BLaER1 treated with 17β-estradiol and CSF1 and Interleukin-3, amounts not matched to agents 10 nM and 100 nM (cell line): ENCODE measurements around the gene CABYR.

Experiments used
- H3K27ac ChIP-seq, 11 experiments: shearing (Covaris generic); formaldehyde crosslinking; 2 replicates each; pipeline ENCODE4 v1.8.1; 2022
- H3K27me3 ChIP-seq, 11 experiments: shearing (Covaris generic); formaldehyde crosslinking; 2 replicates each; pipeline ENCODE4 v1.8.1; 2022
- H3K36me3 ChIP-seq, 11 experiments: shearing (Covaris generic); formaldehyde crosslinking; 2 replicates each; pipeline ENCODE4 v1.8.1; 2022
- H3K4me1 ChIP-seq, 10 experiments: shearing (Covaris generic); formaldehyde crosslinking; 2 replicates each; pipeline ENCODE4 v1.8.1; 2022
- H3K4me2 ChIP-seq, 11 experiments: shearing (Covaris generic); formaldehyde crosslinking; 2 replicates each; pipeline ENCODE4 v1.8.1; 2022
- H3K4me3 ChIP-seq, 10 experiments: shearing (Covaris generic); formaldehyde crosslinking; 2 replicates each; pipeline ENCODE4 v1.8.1; 2022
- H3K9ac ChIP-seq, 11 experiments: shearing (Covaris generic); formaldehyde crosslinking; 2 replicates each; pipeline ENCODE4 v1.8.1; 2022
- H3K9me3 ChIP-seq, 11 experiments: shearing (Covaris generic); formaldehyde crosslinking; replicated peaks in 1 of 11; 2 replicates each; pipeline ENCODE4 v1.8.1; 2022
- H4K20me1 ChIP-seq, 11 experiments: shearing (Covaris generic); formaldehyde crosslinking; 2 replicates each; pipeline ENCODE4 v1.8.1; 2022
- Cebpa-rat ChIP-seq, 11 experiments: shearing (Covaris generic); IDR thresholded peaks; 2 replicates each; pipeline ENCODE4 v1.8.1; 2022

Gene CABYR

DNA sequence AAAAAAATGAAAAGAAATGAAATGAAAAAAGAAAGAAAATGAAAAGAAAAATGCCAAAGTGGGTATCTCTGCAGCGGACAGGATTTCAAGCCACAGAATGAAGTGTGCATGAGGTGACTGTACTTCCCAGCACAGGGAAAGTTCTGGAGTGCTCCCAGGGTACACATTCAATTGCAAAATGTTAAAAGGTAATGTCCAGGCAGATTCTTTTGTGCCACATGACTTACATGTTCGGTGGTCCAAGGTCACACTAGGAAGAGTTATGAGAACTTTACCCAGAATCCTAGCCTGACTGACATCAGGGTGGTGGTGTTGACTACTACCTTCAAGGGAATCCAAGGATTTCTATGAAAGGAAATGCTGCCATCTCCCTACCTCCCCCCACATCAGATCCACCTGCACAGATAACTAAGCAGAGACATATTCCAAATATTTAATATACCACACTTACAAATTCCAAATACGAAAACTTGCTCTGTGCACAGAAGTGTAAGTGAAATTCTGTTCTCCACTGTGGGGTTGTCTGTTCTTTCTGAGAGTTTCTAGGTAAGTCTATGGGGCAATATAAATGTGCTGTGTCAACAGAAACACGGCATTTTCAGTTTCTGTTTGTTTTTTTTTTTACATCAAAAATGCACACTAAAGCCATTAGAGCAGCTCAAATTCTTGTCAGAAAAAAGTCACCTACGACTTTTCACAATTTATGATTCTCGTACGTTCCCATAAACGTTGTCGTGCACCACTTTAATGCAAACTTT lies 56.6 kb downstream of the CABYR start:
- Histone ChIP-seq H3K36me3 (no peaks in the 10 kb centered on the region), H3K4me2 (no peak overlapping the region), H3K9me3 (no peaks in the 10 kb centered on the region), H3K4me3 (no peak overlapping the region), H3K27ac (no peak overlapping the region), H3K9ac (no peak overlapping the region), H3K27me3 (no peaks in the 10 kb centered on the region), H3K4me1 (no peaks in the 10 kb centered on the region), H4K20me1 (no peaks in the 10 kb centered on the region; a peak in 1 of 22 replicates)
- no peak for TF ChIP-seq Cebpa-rat (IDR thresholded peaks at IDR 0.05)

DNA sequence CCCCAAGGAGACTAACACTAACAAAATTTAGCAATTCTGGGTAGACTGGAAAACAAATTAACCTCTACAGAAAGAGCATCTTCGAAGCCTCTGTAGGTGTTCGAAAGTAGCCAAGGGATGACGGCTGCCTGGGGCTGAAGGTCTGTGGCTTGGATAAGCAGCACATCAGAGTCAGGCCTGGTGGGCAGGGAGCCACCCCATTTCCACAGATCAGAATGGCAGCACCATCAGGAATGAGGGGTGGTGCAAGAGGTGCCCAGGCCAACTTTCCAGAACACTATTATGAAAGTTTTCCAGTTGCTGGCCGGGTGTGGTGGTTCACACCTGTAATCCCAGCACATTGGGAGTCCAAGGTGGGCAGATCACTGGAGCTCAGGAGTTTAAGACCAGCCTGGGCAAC lies 57.9 kb downstream of the CABYR start:
- H3K27ac ChIP-seq, result no peak overlapping the region
- H3K9ac ChIP-seq, result no peak overlapping the region
- H3K4me2 ChIP-seq, result no peak overlapping the region
- H3K4me3 ChIP-seq, result no peak overlapping the region
- TF ChIP-seq Cebpa-rat (IDR thresholded peaks at IDR 0.05), result no peak
- no peaks in the 10 kb centered on the region for H3K36me3 ChIP-seq
- no peaks in the 10 kb centered on the region for H3K4me1 ChIP-seq
- H3K27me3 ChIP-seq, result no peaks in the 10 kb centered on the region
- no peaks in the 10 kb centered on the region; a peak in 1 of 22 replicates for H4K20me1 ChIP-seq
- H3K9me3 ChIP-seq, result no peaks in the 10 kb centered on the region

DNA sequence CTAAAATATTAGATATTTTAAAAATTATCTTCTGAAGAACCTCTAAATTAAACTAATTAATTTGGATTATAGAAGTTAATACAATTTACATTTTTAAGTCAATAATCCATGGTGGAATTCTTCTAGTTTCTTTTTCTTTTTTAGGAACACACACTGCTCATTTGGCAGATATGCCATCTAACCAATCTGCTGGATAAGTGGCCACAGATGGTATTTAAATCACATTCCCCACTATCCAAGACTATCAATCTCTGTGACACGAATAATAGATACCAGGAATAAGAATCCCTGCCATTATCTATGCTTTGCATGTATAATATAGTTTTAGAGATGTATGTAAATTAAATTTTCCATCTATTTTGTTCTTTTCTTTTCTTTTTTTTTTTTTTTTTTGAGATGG lies 58.5 kb downstream of the CABYR start:
- H3K36me3 ChIP-seq, result no peaks in the 10 kb centered on the region
- no peak overlapping the region for H3K27ac ChIP-seq
- no peak for TF ChIP-seq Cebpa-rat (IDR thresholded peaks at IDR 0.05)
- H4K20me1 ChIP-seq, result no peaks in the 10 kb centered on the region; a peak in 1 of 22 replicates
- no peaks in the 10 kb centered on the region for H3K9me3 ChIP-seq
- H3K4me2 ChIP-seq, result no peak overlapping the region
- no peak overlapping the region for H3K9ac ChIP-seq
- H3K4me3 ChIP-seq, result no peak overlapping the region
- H3K27me3 ChIP-seq, result no peaks in the 10 kb centered on the region
- no peaks in the 10 kb centered on the region for H3K4me1 ChIP-seq

DNA sequence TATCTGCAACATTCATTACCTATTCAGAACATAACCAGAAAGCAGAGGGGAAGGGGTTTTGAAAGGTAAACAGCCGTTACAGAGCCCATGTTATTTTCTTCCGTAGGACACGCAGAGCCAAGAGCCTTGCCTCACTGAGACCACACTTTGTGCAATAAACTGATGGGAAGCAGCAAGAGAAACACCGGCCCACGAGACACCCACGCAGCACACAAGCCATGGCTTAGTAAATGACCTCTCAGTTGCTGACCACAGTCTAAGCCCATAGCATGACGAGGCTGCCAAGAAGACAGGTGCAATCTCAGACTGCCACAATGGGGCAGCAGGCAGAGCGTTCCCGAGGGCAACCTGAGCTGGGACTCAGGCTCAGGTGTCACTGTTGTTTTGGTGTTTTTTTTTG lies 59.6 kb downstream of the CABYR start:
- no peaks in the 10 kb centered on the region for H3K4me1 ChIP-seq
- no peaks in the 10 kb centered on the region for H3K36me3 ChIP-seq
- no peak overlapping the region for H3K4me2 ChIP-seq
- no peak overlapping the region for H3K9ac ChIP-seq
- H4K20me1 ChIP-seq, result no peaks in the 10 kb centered on the region; a peak in 1 of 22 replicates
- no peak overlapping the region for H3K27ac ChIP-seq
- no peak overlapping the region for H3K4me3 ChIP-seq
- H3K9me3 ChIP-seq, result no peaks in the 10 kb centered on the region
- no peaks in the 10 kb centered on the region for H3K27me3 ChIP-seq
- no peak for TF ChIP-seq Cebpa-rat (IDR thresholded peaks at IDR 0.05)

DNA sequence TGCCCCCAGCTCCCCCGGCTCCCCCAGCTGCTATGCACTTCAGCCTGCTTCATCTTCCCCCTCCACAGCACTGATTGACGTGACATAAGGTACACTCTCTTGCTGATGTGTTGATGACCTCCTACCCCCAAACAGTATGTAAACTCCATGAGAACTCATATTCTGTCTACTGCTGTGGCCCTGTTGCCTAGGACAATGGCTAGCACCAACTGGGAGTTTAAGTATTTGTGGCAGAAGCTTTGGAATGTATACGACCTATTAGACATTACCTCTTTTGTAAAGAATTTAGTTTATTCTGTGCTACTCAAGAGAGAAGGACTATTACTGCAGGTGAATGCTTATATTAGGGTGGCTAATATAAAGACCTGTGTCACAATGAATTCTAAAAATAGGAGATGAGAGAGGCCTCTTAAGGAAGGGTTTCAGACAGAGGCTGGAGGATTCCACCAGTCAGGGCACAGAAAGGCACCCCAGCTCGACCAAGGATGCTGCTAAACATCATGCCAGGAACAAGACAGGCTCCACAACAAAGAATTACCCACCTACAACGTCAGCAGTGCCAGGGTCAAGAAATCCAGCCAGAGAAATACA lies 60.6 kb downstream of the CABYR start:
- no peak overlapping the region for H3K27ac ChIP-seq
- H3K27me3 ChIP-seq, result no peaks in the 10 kb centered on the region
- no peaks in the 10 kb centered on the region for H3K9me3 ChIP-seq
- no peaks in the 10 kb centered on the region; a peak in 1 of 22 replicates for H4K20me1 ChIP-seq
- no peak for TF ChIP-seq Cebpa-rat (IDR thresholded peaks at IDR 0.05)
- no peaks in the 10 kb centered on the region for H3K4me1 ChIP-seq
- H3K4me3 ChIP-seq, result no peak overlapping the region
- H3K4me2 ChIP-seq, result no peak overlapping the region
- no peaks in the 10 kb centered on the region for H3K36me3 ChIP-seq
- no peak overlapping the region for H3K9ac ChIP-seq

DNA sequence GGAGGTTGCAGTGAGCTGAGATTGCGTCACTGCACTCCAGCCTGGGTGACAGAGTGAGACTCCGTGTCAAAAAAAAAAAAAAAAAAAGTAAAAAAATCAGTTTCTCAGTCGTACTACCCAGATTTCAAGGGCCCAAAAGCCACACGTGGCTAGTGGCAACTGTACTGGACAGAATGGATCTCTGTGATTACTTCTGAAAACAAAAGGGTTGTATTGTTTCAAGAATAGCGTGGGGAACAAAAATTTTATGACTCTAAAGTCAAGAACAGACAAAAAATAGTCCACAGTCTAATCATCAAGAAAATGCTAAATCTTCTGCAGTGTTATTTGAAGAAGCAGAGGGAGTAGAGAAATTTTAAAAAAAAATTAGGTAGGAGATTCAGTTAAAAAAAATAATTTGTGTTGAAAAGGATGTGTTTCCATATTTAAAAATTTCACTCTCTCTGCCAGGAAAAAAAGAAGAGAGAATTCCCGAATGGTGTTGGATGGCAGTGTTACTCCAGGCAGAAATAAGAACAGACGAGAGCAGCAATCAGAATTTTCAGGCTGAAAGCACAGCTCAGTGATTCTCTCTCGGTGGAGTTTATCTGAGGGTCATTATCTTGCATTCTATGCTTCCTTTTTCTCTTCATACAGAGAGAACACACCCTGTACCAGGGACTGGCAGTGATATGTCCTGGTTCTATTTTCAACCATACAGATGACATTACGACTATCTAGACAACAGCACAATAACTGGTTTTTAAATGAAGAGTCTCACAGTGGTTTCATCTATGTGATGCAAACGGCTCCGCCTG lies 61.8 kb downstream of the CABYR start:
- H3K36me3 ChIP-seq, result no peaks in the 10 kb centered on the region
- no peak for TF ChIP-seq Cebpa-rat (IDR thresholded peaks at IDR 0.05)
- no peaks in the 10 kb centered on the region for H3K27me3 ChIP-seq
- H3K27ac ChIP-seq, result no peak overlapping the region
- H3K4me1 ChIP-seq, result no peaks in the 10 kb centered on the region
- no peak overlapping the region for H3K9ac ChIP-seq
- H4K20me1 ChIP-seq, result no peaks in the 10 kb centered on the region; a peak in 1 of 22 replicates
- H3K4me2 ChIP-seq, result no peak overlapping the region
- no peak overlapping the region for H3K4me3 ChIP-seq
- H3K9me3 ChIP-seq, result no peaks in the 10 kb centered on the region

DNA sequence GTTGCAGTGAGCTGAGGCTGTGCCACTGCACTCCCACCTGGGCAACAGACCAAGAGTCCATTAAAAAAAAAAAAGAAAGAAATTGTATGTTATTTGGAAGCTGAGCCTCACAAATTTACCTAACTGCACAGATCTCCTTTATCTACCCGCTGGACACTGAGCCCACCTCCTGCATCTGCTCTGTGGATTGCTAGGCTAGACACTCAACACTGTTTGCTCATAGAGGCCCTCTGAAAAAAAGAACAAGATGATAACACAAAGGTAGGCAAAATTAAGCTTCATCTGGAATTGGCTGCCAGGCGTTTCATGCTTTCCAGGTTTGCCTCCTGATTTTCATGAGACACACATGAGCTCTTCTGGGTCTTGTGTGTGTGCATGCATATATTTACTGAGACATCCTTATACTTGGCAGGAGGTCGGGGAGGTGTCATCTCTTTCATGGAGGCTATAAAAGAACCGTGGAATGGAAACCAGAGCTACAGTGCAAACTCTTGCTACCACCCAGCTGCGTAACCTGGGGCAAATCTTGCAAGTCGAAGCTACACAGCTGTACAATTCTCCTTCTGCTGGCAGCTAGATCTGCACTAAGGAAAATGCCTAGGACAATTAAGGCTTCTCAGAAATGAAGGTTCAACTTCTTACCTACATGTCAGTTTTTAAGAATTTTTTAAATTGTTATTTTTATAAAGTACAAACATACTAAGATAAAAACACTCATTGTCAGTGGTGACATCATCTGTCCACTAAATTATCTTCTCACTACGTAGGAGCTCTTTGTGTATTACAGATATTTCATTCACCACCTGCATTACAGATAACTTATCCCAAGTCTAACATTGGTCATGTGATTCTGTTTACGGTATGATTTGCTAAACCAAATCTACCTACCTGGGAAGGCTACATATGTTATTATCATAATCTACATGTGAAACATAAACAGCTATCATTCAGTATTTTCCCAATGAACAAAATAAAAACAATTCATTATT lies 63.1 kb downstream of the CABYR start:
- H3K9ac ChIP-seq, result no peak overlapping the region
- H3K9me3 ChIP-seq, result no peaks in the 10 kb centered on the region
- no peaks in the 10 kb centered on the region for H3K36me3 ChIP-seq
- no peaks in the 10 kb centered on the region for H3K4me1 ChIP-seq
- H3K27me3 ChIP-seq, result no peaks in the 10 kb centered on the region
- no peaks in the 10 kb centered on the region; a peak in 1 of 22 replicates for H4K20me1 ChIP-seq
- no peak for TF ChIP-seq Cebpa-rat (IDR thresholded peaks at IDR 0.05)
- no peak overlapping the region for H3K4me3 ChIP-seq
- no peak overlapping the region for H3K27ac ChIP-seq
- no peak overlapping the region for H3K4me2 ChIP-seq

DNA sequence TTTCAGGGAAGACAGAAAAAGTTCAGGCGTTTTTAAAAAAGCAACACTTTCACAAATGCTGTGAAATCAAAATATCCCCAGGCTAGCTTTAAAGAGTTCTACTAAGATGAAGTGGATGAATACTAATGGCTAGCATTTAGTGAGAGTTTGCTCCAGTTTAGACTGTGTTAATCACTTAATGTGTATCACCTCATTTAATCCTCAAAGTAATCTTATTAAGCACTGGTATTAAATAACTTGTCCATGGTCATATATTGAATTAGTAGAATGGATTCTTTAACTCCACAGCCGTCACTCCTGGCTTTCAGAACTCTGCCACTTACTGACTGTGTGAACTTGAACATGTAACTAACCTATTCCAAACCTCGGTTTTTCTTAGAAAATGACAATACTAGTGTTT lies 66.0 kb downstream of the CABYR start:
- TF ChIP-seq Cebpa-rat (IDR thresholded peaks at IDR 0.05), result no peak
- no peaks in the 10 kb centered on the region for H3K9me3 ChIP-seq
- no peak overlapping the region for H3K27ac ChIP-seq
- no peaks in the 10 kb centered on the region for H3K4me1 ChIP-seq
- H4K20me1 ChIP-seq, result no peaks in the 10 kb centered on the region
- H3K4me3 ChIP-seq, result no peak overlapping the region
- no peaks in the 10 kb centered on the region for H3K27me3 ChIP-seq
- no peak overlapping the region for H3K9ac ChIP-seq
- no peaks in the 10 kb centered on the region for H3K36me3 ChIP-seq
- H3K4me2 ChIP-seq, result no peak overlapping the region
